H7 (cell line): Measurements from ENCODE around the gene MCM3AP. TPM values are rescaled to one million over a fixed set of nuclear protein-coding genes. Genes with fewer than 3 reads are reported as not detected.

Source experiments
- DNase-seq: peaks from one replicate; pipeline ENCODE4 v3.0.0; 2012
- H3K27me3 ChIP-seq: 2 replicates; pipeline ENCODE4 v1.6.0; 2011; ENCODE audit warnings: mild to moderate bottlenecking, low read length; ENCODE audit not compliant: control insufficient read depth, insufficient read depth
- H3K36me3 ChIP-seq: replicated peaks from 2 replicates; pipeline ENCODE4 v1.5.1; 2011; ENCODE audit warnings: low read length; ENCODE audit not compliant: control insufficient read depth, insufficient read depth
- H3K4me3 ChIP-seq: 2 replicates; pipeline ENCODE4 v1.5.1; 2011; ENCODE audit warnings: low read depth, mild to moderate bottlenecking, control low read depth, low read length, moderate library complexity; ENCODE audit not compliant: insufficient read depth
- total RNA-seq: library from RNA; depleted of rRNA; stranded (reverse); fragments of >200 nt; shearing (Covaris generic); gene quantifications from 2 replicates; pipeline ENCODE4 v1.2.3, GENCODE V29; 2014

The MCM3AP gene
- total RNA-seq, 1 experiment from 2014 or later, result 84.8 TPM

DNA sequence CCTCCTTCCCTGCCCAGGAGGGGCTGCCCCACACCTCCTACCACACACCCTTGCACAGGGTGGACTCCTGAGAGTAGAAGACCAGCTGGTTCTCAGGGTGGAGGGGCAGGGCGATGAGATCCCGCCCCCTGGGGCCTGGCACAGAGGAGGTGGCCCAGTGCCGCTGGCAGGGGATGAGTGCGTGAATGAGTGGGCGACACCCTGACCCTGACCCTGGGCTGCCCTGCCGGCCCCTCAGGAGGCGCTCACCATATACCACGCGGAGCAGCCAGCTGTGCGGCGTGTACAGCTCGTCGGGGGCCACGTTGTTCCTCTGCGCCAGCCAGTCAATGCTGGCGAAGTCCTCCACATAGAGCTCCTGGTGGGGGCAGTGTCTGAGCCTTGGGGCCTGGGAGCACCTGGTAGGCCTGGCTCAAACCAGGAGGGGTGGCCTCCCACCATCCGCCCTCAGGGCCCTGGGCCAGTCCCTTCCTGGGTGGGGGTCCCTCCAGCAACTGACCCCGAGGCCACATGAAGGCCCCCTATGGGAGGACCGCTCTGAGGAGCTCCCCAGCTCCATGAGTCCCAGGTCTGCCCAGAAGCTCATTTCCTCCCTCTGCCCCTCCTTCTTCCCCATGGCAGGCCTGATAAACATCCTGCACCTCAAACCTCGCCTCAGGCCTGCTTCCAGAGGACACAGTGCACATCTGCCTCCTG is 69.8 kb downstream of the MCM3AP start:
- peak; percentile 45 for DNase-seq
- H3K27me3 ChIP-seq, result no peaks in the 10 kb centered on the region
- peaks cover 5% of the 10 kb centered on the region; the same call in 1 of the 2 replicates for H3K36me3 ChIP-seq
- no peak overlapping the region for H3K4me3 ChIP-seq

DNA sequence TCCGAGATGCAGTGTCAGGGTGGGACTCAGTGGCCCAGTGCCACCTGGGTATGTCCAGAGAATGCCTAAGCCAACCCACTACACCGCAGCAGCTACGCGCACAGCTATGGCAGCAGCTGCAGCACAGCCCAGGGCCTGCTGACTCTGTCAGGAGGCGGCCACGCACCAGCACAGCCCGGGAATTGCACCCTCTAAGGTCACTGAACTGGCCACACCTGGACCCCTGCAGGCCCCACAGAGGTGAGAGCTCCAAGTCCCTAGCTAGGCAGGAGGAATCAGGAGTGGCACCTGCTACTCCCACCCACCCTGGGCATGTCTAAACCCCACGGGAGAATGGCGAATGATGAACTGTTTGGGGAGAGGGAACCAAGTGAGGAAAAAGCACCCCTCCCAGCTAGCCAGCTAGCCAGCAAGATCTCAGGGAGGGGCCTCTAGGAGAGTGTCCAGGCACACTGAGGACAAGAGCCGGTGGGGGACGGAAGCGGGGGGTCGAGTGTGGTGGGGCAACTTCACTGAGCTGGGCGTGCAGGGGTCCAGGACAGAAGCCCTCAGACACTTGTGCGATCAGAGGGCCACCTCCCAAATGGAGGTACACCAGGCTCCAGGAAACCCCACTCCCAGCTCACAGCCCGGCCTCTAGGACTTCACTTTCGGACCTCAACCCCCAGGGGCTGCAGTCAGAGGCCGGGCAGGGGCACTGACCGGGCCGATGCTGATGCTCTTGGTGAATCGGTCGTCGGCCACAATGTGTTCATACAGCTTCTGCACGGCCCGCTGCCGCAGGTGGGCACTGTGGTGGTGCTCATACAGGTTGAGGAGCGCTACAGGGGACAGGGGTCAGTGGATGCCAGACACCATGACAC is 70.7 kb downstream of the MCM3AP start:
- Histone ChIP-seq H3K27me3 (no peaks in the 10 kb centered on the region), H3K36me3 (peaks cover 5% of the 10 kb centered on the region; the same call in 1 of the 2 replicates), H3K4me3 (no peak overlapping the region)
- no peak for DNase-seq

DNA sequence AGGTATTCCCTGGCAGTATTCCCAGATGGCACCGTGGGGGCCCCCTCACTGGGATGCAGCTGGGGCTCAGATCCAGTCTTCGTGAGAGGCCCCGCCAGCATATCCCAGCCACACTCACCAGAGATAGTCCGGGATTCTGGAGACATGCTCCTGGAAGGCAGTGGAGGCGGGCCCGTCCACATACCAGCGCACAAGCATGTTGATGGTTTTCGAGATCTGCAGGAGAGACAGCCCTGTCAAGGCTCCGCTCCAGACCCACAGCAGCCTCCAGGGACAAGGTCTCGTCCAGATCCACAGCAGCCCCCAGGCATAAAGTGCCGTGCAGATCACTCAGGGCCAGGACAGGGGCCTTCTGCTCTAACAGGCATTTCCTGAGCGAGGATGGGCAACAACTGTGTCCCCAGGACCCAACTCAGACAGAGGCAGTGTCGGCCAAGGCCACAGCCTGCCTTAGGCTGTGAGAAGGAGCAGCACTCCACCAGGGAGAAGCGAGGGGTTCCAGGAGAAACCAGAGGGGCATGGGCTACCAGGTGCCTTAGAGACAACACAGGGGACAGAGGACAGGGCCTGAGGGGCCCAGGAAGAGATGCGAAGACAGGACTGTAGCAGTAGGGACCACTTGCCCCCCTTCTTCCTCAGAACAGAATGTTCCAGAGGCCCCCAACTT is 71.7 kb downstream of the MCM3AP start:
- Histone ChIP-seq H3K27me3 (no peaks in the 10 kb centered on the region), H3K4me3 (no peak overlapping the region)
- DNase-seq, result no peak

DNA sequence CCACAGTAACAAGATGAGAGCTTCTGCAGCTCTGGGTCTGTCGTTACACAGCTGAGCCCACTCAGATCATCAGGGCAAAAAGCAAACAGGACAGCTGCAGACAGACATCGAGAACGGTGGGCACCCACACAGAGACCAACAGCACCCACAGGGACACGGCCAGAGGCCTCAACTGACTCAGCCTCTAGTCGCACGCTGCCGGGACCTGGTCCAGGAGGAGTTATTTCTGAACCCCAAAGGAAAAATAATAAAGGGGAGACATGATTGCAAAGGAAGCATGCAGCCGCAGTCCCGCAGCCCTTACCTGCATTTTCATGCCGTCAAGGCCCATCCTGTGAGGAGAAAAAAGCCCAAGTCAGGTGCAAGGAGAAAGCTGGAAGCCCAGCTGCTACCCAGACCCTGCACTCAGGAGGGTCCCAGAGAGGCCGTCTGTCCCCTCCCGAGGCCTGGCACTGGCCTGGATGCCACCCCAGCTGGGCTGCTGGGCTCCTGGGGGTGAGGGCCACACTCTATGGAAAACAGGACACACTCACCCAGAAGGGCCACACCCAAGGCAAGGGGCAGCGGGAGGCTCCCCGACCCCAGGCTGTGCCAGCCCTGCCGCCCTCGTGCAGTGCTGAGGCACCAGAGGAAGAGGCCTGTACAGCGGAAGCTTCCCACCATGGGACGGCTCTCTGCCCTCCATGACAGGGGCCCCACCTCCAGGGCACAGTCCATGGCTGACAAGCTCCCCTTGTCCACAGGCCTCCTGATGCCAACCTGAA is 72.5 kb downstream of the MCM3AP start:
- Histone ChIP-seq H3K27me3 (no peaks in the 10 kb centered on the region), H3K36me3 (peaks cover 10% of the 10 kb centered on the region; the same call in 1 of the 2 replicates), H3K4me3 (no peak overlapping the region)
- no peak for DNase-seq

More for the DNA sequence above, 71.7 kb downstream of the MCM3AP start:
- H3K36me3 ChIP-seq, result peaks cover 6% of the 10 kb centered on the region; the same call in 1 of the 2 replicates

DNA sequence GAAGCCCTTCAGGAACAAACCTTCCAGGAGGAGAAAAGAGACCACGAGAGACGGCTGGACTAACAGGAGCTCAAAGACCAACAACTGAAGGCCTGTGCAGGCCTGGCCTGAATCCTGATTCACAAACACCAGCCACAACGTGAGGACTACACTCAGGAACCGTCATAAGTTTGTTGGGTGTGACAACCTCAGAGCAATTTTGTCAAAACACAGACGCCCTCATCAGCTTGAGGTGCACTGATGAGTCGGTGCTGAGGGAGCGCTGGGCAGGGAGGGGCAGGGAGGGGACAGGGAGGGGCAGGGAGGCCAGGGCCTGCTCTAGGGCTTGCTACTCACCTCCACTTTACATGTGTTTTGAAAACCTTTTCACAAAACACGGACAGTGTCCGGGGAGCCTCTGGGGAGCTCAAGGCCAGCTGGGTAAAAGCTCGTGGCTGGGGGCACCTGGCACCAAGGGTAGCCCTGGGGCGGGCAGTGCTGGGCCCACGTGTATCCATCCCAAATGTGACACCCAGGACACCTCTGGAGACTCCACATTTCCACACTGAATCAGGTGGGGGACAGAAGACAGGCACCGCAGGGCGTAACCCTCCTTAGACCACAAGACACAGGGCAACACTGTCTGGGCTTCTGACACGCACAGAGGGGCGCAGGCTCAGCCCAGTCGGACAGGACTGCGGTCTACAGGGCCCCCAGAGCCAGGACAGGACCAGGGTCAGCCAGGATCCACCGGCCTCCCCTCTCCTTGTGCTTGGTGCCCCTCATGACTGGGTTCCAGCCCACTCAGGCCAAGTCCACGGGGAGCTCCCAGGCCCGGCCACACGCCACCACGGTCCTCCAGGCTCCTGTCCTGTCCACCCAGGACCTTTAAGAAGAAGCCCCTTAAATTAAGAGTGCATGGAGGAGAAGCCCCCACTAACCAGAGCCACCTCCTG is 73.4 kb downstream of the MCM3AP start:
- Histone ChIP-seq H3K4me3 (no peak overlapping the region), H3K36me3 (peaks cover 13% of the 10 kb centered on the region; the same call in 1 of the 2 replicates), H3K27me3 (no peaks in the 10 kb centered on the region)
- peak; percentile 29 for DNase-seq

DNA sequence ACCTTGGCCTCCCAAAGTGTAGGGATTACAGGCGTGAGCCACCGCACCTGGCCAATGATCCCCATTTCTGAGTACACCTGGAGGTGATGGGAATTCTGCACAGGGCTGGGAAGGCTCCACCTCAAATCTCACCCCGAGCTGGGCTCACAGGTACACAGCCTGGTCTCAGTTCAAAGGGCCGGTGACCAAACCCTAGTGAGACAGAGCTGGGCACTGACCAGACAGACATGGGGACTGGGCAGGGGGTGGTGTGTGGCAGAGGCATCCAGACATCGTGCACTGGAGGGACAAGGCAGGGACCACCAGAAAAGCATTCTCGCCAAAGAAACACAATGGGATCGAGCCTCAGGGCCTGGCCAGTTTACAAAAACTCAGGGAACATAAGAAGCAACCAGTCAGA is 74.0 kb downstream of the MCM3AP start:
- no peaks in the 10 kb centered on the region for H3K27me3 ChIP-seq
- peaks cover 15% of the 10 kb centered on the region for H3K36me3 ChIP-seq
- no peak for DNase-seq
- H3K4me3 ChIP-seq, result no peak overlapping the region

DNA sequence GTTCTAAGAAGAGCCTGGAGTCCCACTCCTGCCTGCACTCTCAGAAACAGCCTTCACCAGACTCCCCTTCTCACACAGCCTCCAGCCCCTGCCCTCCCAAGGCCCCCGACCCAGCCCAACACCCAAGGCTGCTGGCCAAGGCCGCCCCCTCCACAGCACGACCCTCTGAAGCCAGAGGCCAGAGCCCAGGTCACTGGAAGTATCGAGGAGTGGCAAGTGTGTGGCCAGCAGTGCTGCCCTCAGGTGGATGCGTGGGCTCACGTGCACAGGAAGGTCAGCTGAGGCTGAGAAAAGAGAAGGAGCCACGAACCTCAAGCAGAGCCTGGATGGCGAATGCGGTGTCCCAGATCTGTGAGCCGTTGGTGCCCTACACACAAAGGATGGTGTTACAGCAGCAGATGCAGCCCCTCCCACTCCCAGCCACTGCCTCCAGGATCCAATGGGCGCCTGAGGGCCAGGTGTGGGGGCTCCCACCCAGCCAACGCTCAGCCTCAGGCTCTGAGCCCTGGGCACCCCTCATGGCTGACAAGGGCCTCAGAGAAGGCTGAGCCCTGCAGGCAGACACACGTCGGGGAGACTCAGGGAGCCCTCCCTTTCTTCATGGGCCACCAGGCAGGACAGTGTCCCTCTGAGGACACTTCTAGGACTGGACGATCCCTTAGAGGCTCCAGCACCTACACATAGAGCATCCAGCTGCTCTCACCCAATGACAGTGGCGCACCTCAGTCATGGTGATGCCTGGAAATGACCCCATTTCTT is 74.9 kb downstream of the MCM3AP start:
- peaks cover 20% of the 10 kb centered on the region for H3K36me3 ChIP-seq
- H3K4me3 ChIP-seq, result no peak overlapping the region
- H3K27me3 ChIP-seq, result no peaks in the 10 kb centered on the region
- peak; percentile 65 for DNase-seq

DNA sequence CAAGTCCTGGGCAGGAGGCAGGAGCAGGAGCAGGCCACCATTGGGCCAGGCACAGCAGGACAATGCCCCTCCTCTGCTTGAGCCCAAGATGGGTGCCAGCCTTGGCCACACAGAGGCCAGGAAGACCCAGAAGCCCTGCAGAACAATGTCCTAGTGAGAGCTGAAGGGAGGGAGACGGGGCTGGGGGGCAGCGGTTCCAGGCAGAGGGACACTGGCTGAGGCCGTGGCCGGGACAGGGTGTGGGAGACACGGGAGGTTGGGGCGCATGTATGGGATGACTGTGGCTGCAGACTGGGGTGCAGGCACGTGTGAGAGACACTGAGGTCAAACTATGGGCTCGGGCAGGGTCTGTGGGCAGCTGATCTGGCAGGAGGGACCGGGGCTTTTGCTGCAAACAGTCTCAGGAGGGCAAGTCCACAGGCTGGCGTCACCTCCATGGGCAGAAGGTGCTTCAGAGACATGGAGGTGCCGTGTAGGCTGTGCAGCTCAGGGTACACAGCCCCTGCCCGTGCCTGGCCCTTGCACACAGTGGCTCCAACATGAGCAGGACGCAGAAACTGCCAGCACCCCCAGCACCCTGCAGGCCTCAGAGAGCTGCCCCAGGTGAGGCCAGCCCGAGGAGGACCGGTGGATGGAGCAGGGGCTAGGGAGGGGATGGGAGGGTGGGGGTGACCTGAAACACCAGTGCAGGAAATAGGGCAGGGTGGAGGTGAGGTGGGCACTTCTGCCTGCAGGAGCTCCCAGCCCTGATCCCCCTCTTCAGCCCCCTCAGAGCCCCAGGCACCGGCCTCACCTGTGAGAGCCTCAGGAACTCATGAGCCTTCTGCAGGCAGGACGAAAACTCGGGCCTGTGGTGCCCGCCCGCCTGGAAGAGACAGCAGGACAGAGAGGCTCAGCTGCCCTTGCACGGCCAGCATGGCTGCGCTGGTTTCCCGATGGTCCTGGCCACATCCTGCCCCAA is 76.4 kb downstream of the MCM3AP start:
- H3K36me3 ChIP-seq, result peaks cover 22% of the 10 kb centered on the region
- peak; percentile 50 for DNase-seq
- no peak overlapping the region for H3K4me3 ChIP-seq
- no peaks in the 10 kb centered on the region for H3K27me3 ChIP-seq

DNA sequence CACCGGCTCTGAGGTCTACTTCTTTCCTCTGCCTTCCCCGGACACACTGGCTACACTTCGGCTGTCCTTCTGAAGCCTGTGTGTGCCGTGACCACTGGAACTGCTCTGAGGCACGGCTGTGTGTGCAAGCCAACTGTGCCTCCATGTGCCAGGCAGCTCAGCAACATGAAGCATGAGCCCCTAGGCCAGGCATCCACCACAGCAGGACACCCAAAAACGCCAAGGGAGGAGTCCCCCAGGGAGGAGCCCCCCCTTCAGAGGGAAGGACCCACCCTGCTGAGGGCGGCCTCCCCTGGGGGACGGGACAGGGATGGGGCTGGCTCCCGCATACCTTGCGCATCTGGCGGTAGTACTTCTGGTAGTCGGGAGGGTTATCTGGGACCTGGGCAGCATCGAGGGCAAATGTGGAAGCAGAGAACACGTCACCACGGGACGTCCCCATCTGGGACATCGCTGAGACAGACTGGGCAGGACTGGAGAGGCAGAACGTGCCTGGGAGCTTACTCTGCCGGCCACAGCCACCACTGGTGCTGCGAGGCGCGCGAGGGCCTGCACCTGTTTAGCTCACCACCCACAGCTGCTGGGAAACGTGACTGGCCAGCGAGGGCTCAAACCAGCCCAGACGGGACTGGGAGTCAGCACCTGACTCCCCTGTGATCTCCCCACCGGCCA is 77.4 kb downstream of the MCM3AP start:
- H3K4me3 ChIP-seq, result no peak overlapping the region
- peak; percentile 46 for DNase-seq
- peaks cover 19% of the 10 kb centered on the region for H3K36me3 ChIP-seq
- H3K27me3 ChIP-seq, result no peaks in the 10 kb centered on the region

DNA sequence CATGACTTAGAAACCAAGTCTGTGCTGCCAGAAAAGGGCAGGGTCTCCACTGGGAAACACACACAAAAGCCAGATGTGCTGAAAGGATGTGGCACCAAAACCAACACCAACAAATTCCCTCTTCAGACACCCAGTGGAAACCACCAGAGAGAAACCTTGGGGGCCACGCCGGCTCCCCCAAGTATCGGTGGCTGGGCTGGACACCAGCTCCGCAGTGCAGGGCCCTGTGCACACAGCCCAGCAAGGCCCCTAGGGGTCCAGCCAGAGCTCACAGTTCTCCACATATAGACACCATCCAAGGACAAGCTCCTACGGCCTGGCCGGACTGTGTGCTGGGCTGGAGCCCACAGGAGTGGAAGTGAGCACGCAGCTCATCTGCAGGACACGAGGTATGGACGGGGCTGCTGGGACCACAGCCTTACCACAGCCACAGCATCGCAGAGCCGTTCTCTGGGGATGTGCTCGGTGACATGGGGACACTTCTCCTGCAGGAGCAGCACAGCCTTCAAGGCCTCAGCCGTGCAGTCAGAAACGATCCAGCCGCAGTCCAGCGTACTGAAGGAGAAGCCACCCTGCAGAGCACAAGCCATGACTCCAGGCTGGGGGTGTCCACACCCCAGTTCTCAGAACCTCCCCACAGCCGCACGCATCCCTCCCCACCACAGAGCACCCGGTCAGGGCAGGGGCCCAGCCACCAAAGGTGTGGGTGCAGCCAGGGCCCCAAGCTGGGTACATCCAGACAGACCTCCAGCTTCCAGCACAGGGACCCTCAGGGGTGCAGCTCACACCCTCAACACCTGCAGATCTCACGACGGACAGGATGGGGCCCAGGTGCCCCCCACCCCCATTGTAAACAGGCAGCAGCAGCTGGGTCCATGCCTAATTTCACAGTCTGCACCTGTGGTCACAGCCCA is 78.1 kb downstream of the MCM3AP start:
- peak; percentile 34 for DNase-seq
- peaks cover 19% of the 10 kb centered on the region for H3K36me3 ChIP-seq
- H3K4me3 ChIP-seq, result no peak overlapping the region
- no peaks in the 10 kb centered on the region for H3K27me3 ChIP-seq
